ENCODE measurements around the gene CHRNA1.

Gene CHRNA1

DNA sequence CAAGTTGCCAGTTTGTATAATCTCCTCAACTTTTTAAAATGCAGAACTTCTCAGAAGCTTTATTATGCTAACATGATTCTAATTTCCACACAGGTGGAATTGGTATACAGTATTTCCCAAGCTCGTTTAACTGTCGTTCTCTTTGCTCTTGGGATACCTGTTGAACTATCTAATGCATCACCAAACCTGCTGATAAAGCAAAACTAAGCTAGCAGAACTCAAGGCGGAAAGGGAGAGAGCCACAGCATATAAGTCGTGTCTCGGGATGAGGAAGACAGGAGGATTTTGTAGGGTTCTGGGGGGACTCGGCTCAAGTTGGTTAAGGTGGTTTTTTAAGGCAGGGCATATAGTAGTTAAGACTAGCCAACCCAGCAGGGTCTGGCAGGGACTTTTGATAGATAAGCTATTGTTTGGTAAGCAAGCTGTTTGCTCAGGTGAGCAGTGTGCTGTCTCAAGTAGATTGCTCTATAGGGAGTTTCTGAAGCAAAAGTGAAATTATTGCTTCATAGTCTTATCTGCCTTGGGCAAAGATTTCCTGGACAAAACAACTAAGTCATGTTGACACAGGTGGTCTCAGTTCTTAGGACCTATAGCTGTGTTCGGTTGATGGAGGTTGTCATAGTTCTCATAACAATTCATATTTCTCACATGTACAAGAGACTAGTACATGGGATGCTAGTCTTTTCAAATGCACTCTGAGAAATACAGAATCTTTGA is 28.2 kb upstream of the CHRNA1 start:
- H3K36me3 ChIP-seq (ENCODE audit: low read depth), result no peaks in the 10 kb centered on the region
- H3K4me1 ChIP-seq (ENCODE audit: insufficient read depth, poor library complexity, severe bottlenecking), result no peaks in the 10 kb centered on the region
- H3K27ac ChIP-seq (ENCODE audit: poor library complexity, severe bottlenecking), result no peak overlapping the region
- TF ChIP-seq, protein P1, sequence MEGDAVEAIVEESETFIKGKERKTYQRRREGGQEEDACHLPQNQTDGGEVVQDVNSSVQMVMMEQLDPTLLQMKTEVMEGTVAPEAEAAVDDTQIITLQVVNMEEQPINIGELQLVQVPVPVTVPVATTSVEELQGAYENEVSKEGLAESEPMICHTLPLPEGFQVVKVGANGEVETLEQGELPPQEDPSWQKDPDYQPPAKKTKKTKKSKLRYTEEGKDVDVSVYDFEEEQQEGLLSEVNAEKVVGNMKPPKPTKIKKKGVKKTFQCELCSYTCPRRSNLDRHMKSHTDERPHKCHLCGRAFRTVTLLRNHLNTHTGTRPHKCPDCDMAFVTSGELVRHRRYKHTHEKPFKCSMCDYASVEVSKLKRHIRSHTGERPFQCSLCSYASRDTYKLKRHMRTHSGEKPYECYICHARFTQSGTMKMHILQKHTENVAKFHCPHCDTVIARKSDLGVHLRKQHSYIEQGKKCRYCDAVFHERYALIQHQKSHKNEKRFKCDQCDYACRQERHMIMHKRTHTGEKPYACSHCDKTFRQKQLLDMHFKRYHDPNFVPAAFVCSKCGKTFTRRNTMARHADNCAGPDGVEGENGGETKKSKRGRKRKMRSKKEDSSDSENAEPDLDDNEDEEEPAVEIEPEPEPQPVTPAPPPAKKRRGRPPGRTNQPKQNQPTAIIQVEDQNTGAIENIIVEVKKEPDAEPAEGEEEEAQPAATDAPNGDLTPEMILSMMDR (IDR thresholded peaks at IDR 0.05; ENCODE audit: poor library complexity, severe bottlenecking), result no peak
- H3K4me3 ChIP-seq (ENCODE audit: severe bottlenecking), result no peak overlapping the region
- DNase-seq (ENCODE audit: low spot score) (no peak), ATAC-seq (ENCODE audit: low read depth) (no peak)
- H3K9me3 ChIP-seq (ENCODE audit: severe bottlenecking), result no peaks in the 10 kb centered on the region
- H3K27me3 ChIP-seq (ENCODE audit: insufficient read depth, poor library complexity, severe bottlenecking), result no peaks in the 10 kb centered on the region

DNA sequence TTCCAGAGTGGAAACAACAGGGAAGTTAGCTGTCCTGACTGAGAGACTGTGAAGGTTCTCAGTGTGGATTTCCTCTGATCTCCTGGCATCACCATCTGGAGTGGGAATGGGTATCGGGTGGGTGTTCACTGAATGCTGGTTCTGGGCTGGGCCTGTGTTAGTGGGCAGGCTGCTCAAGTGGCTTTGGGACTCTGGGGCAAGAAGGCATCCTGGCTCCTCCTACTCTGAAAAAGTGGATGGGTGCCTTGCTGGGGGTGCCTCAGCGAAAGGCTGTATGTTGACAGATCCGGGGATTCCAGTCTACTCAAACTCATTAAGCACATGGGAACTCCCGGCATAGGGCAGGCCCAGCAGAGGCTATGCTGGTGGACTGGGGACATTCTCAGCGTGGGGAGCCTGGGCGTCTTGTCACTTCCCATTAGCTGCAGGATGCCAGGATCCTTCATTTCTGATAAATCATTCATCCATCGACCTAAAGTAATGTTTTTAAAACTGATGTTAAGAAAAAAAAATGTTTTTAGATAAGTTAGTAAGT is 27.5 kb upstream of the CHRNA1 start:
- Histone ChIP-seq H3K36me3 (ENCODE audit: low read depth) (no peaks in the 10 kb centered on the region), H3K27ac (ENCODE audit: poor library complexity, severe bottlenecking) (no peak overlapping the region), H3K4me3 (ENCODE audit: severe bottlenecking) (no peak overlapping the region), H3K4me1 (ENCODE audit: insufficient read depth, poor library complexity, severe bottlenecking) (no peaks in the 10 kb centered on the region), H3K9me3 (ENCODE audit: severe bottlenecking) (no peaks in the 10 kb centered on the region), H3K27me3 (ENCODE audit: insufficient read depth, poor library complexity, severe bottlenecking) (no peaks in the 10 kb centered on the region)
- ATAC-seq (ENCODE audit: low read depth), result no peak
- TF ChIP-seq, protein P1 (IDR thresholded peaks at IDR 0.05; ENCODE audit: poor library complexity, severe bottlenecking), result no peak
- no peak for DNase-seq (ENCODE audit: low spot score)

DNA sequence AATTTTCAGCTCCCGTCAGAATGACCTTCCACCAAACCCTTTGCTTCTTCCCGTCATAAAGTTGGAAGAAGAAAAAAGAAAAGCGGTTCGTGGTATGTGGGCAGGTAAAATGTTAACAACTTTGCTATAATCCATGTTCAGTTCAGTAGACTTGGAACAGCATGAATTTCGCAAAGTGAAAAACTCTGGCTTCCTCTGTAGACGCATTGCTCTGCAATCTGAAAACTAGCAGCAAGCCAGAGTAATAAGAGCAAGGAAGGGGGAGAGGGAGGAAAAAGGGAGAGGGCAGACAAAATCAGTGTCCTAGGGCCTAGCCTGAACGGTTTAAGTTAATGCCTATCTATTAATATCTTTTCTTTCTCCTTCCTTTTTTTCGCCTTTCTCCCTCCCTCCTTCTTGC is 26.7 kb upstream of the CHRNA1 start:
- no peak overlapping the region for H3K27ac ChIP-seq (ENCODE audit: poor library complexity, severe bottlenecking)
- H3K27me3 ChIP-seq (ENCODE audit: insufficient read depth, poor library complexity, severe bottlenecking), result no peaks in the 10 kb centered on the region
- ATAC-seq (ENCODE audit: low read depth) (no peak), DNase-seq (ENCODE audit: low spot score) (no peak)
- TF ChIP-seq, protein P1 (IDR thresholded peaks at IDR 0.05; ENCODE audit: poor library complexity, severe bottlenecking), result no peak
- H3K36me3 ChIP-seq (ENCODE audit: low read depth), result no peaks in the 10 kb centered on the region
- no peaks in the 10 kb centered on the region for H3K9me3 ChIP-seq (ENCODE audit: severe bottlenecking)
- H3K4me3 ChIP-seq (ENCODE audit: severe bottlenecking), result no peak overlapping the region
- H3K4me1 ChIP-seq (ENCODE audit: insufficient read depth, poor library complexity, severe bottlenecking), result no peaks in the 10 kb centered on the region

GRCh38 chr2:174789001-174789400 is 24.7 kb upstream of the CHRNA1 start:
- H3K27ac ChIP-seq (ENCODE audit: poor library complexity, severe bottlenecking), result no peak overlapping the region
- no peaks in the 10 kb centered on the region for H3K9me3 ChIP-seq (ENCODE audit: severe bottlenecking)
- H3K4me1 ChIP-seq (ENCODE audit: insufficient read depth, poor library complexity, severe bottlenecking), result no peaks in the 10 kb centered on the region
- H3K4me3 ChIP-seq (ENCODE audit: severe bottlenecking), result no peak overlapping the region
- ATAC-seq (ENCODE audit: low read depth), result no peak
- H3K27me3 ChIP-seq (ENCODE audit: insufficient read depth, poor library complexity, severe bottlenecking), result no peaks in the 10 kb centered on the region
- H3K36me3 ChIP-seq (ENCODE audit: low read depth), result no peaks in the 10 kb centered on the region
- no peak for DNase-seq (ENCODE audit: low spot score)
- TF ChIP-seq, protein P1 (IDR thresholded peaks at IDR 0.05; ENCODE audit: poor library complexity, severe bottlenecking), result no peak

- ATAC-seq (ENCODE audit: low read depth) (no peak), DNase-seq (ENCODE audit: low spot score) (no peak)
- Histone ChIP-seq H3K4me1 (ENCODE audit: insufficient read depth, poor library complexity, severe bottlenecking) (no peaks in the 10 kb centered on the region), H3K4me3 (ENCODE audit: severe bottlenecking) (no peak overlapping the region), H3K27me3 (ENCODE audit: insufficient read depth, poor library complexity, severe bottlenecking) (no peaks in the 10 kb centered on the region), H3K36me3 (ENCODE audit: low read depth) (no peaks in the 10 kb centered on the region), H3K27ac (ENCODE audit: poor library complexity, severe bottlenecking) (no peak overlapping the region), H3K9me3 (ENCODE audit: severe bottlenecking) (no peaks in the 10 kb centered on the region)
- TF ChIP-seq, protein P1 (IDR thresholded peaks at IDR 0.05; ENCODE audit: poor library complexity, severe bottlenecking), result no peak
These were observed 24.1 kb upstream of the CHRNA1 start for GRCh38 chr2:174788291-174788929.

All from RWPE2 (cell line).